BJ (cell line): ENCODE results near the gene AASDHPPT. TPM values are rescaled to one million over a fixed set of nuclear protein-coding genes. Genes with fewer than 3 reads are reported as not detected.

Experiments
- CTCF ChIA-PET: fragments of 350-600 bp; formaldehyde crosslinking; extraction: SDS; loops from one replicate; lab custom pipeline; 2021; ENCODE audit warnings: antibody characterized with exemption, inconsistent platforms; lab: Yijun Ruan, JAX
- POLR2A ChIA-PET: fragments of 300-600 bp; sonication (Branson Sonifier 250); formaldehyde crosslinking; extraction: SDS; loops from one replicate; lab custom pipeline; 2021; ENCODE audit warnings: antibody characterized with exemption; lab: Charles Lee
- DNase-seq: peaks from one replicate; pipeline ENCODE4 v3.0.0-alpha.2; 2011; ENCODE audit warnings: low read depth
- H3K27me3 ChIP-seq: 2 replicates; pipeline ENCODE4 v1.6.0; 2011; ENCODE audit warnings: low read length; ENCODE audit not compliant: control insufficient read depth, insufficient read depth
- H3K36me3 ChIP-seq: 2 replicates; pipeline ENCODE4 v1.5.1; 2011; ENCODE audit warnings: low read length; ENCODE audit not compliant: control insufficient read depth, insufficient read depth
- H3K4me3 ChIP-seq: 2 replicates; pipeline ENCODE4 v1.5.1; 2011; ENCODE audit warnings: low read depth, mild to moderate bottlenecking, control low read depth, low read length
- polyA plus RNA-seq: library from polyadenylated mRNA; depleted of rRNA; stranded (reverse); fragments of >200 nt; gene quantifications from 2 replicates; pipeline ENCODE4 v1.2.3, GENCODE V29; 2011; rRNA removed
- TF ChIP-seq, protein P1 (sequence below): IDR thresholded peaks from 2 replicates; pipeline ENCODE4 v1.5.1; 2011; ENCODE audit warnings: low read depth, mild to moderate bottlenecking, control low read depth, inconsistent platforms, low read length, moderate library complexity; ENCODE audit not compliant: insufficient read depth

Gene AASDHPPT
- polyA plus RNA-seq, 1 experiment, result 30.4 TPM

DNA sequence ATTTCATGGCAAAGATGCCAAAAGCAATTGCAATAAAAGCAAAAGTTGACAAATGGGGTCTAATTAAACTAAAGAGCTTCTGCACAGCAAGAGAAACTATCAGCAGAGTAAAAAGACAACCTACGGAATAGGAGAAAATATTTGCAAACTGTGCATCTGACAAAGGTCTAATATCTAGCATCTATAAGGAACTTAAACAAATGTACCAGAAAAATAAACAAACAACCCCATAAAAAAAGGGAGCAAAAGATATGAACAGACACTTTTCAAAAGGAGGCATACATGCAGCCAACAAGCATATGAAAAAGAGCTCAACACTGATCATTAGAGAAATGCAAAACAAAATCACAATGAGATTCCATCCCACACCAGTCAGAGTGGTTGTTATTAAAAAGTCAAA lies 60.3 kb downstream of the AASDHPPT start:
- TF ChIP-seq, protein P1, sequence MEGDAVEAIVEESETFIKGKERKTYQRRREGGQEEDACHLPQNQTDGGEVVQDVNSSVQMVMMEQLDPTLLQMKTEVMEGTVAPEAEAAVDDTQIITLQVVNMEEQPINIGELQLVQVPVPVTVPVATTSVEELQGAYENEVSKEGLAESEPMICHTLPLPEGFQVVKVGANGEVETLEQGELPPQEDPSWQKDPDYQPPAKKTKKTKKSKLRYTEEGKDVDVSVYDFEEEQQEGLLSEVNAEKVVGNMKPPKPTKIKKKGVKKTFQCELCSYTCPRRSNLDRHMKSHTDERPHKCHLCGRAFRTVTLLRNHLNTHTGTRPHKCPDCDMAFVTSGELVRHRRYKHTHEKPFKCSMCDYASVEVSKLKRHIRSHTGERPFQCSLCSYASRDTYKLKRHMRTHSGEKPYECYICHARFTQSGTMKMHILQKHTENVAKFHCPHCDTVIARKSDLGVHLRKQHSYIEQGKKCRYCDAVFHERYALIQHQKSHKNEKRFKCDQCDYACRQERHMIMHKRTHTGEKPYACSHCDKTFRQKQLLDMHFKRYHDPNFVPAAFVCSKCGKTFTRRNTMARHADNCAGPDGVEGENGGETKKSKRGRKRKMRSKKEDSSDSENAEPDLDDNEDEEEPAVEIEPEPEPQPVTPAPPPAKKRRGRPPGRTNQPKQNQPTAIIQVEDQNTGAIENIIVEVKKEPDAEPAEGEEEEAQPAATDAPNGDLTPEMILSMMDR, result no peak
- DNase-seq, result no peak
- POLR2A ChIA-PET, result no interaction called here
- no peaks in the 10 kb centered on the region for H3K36me3 ChIP-seq
- no peaks in the 10 kb centered on the region for H3K27me3 ChIP-seq
- no peak overlapping the region for H3K4me3 ChIP-seq
- CTCF ChIA-PET, result interaction anchor here (0.6 to 1.2 kb wide), 2 partner anchors 12 to 1292 kb away, joined by 3 to 4 read pairs; no protein-coding TSS in a partner anchor

Other genes starting within 250 kb of the AASDHPPT start
- 6.5 and 14.4 TPM in 2 replicates for gene MSANTD4, start 55.4 kb upstream of the AASDHPPT start, polyA plus RNA-seq
- gene KBTBD3, start 315 bp upstream of the AASDHPPT start, polyA plus RNA-seq, result 1.2 and 7.4 TPM in 2 replicates